Measurements from ENCODE around the gene CTNNA3.

The CTNNA3 gene

GRCh38 chr10:66916030-66916429 is 780.0 kb downstream of the CTNNA3 start:
- DNase-seq (ENCODE audit: low read depth): no peak
- TF ChIP-seq, protein P1, sequence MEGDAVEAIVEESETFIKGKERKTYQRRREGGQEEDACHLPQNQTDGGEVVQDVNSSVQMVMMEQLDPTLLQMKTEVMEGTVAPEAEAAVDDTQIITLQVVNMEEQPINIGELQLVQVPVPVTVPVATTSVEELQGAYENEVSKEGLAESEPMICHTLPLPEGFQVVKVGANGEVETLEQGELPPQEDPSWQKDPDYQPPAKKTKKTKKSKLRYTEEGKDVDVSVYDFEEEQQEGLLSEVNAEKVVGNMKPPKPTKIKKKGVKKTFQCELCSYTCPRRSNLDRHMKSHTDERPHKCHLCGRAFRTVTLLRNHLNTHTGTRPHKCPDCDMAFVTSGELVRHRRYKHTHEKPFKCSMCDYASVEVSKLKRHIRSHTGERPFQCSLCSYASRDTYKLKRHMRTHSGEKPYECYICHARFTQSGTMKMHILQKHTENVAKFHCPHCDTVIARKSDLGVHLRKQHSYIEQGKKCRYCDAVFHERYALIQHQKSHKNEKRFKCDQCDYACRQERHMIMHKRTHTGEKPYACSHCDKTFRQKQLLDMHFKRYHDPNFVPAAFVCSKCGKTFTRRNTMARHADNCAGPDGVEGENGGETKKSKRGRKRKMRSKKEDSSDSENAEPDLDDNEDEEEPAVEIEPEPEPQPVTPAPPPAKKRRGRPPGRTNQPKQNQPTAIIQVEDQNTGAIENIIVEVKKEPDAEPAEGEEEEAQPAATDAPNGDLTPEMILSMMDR (IDR thresholded peaks at IDR 0.05; ENCODE audit: control insufficient read depth, insufficient read depth, low read depth, low read length, missing control alignments): no peak

GRCh38 chr10:66910671-66911070 is 785.3 kb downstream of the CTNNA3 start:
- TF ChIP-seq, protein P1 (IDR thresholded peaks at IDR 0.05; ENCODE audit: control insufficient read depth, insufficient read depth, low read depth, low read length, missing control alignments): no peak
- no peak for DNase-seq (ENCODE audit: low read depth)
- H3K4me3 ChIP-seq (ENCODE audit: control insufficient read depth, low read depth, low read length): no peak overlapping the region

More at GRCh38 chr10:66916030-66916429, 780.0 kb downstream of the CTNNA3 start:
- H3K4me3 ChIP-seq (ENCODE audit: control insufficient read depth, low read depth, low read length): no peak overlapping the region

- no peak overlapping the region for H3K4me3 ChIP-seq (ENCODE audit: control insufficient read depth, low read depth, low read length)
- TF ChIP-seq, protein P1 (IDR thresholded peaks at IDR 0.05; ENCODE audit: control insufficient read depth, insufficient read depth, low read depth, low read length, missing control alignments): no peak
- no peak for DNase-seq (ENCODE audit: low read depth)
These were observed 803.1 kb downstream of the CTNNA3 start for GRCh38 chr10:66892871-66893270.

DNA sequence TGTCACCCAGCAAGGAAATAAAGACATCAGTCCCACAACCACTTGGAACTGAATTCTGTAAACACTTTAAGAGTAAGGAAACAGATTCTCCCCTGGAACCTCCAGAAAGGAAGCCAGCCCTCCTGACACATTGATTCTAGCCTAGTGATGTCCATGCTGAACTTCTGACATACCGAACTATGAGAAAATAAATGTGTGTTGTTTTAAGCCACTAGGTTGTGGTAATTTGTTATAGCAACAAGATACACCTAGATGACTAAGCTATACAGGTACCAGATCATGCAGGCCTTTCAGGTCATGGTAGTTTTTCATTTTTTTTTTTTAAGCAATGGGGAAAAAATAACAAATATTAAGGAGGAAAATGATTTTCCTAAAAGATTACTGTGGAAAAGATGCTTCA is 807.8 kb downstream of the CTNNA3 start:
- TF ChIP-seq, protein P1 (IDR thresholded peaks at IDR 0.05; ENCODE audit: control insufficient read depth, insufficient read depth, low read depth, low read length, missing control alignments): no peak
- H3K4me3 ChIP-seq (ENCODE audit: control insufficient read depth, low read depth, low read length): no peak overlapping the region
- DNase-seq (ENCODE audit: low read depth): no peak

DNA sequence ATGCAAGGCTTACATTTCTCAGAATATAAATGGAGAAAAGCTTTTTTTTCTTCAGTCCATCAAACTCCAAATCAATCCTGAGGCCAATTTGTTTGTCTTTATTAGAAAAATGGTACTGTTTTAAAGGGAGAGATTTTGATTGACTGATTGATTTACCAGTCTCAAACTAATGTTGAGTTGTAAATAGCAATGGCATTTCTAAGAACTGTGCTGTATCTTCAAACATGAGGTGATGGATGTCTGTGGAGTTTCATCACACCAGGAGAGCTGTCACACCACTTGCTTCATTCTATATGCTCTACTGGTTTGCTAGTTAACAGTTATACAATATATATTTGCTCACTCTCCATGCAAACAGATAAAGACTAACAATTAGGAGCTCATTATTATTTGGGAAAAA is 809.1 kb downstream of the CTNNA3 start:
- no peak overlapping the region for H3K4me3 ChIP-seq (ENCODE audit: control insufficient read depth, low read depth, low read length)
- DNase-seq (ENCODE audit: low read depth): no peak
- TF ChIP-seq, protein P1 (IDR thresholded peaks at IDR 0.05; ENCODE audit: control insufficient read depth, insufficient read depth, low read depth, low read length, missing control alignments): no peak

DNA sequence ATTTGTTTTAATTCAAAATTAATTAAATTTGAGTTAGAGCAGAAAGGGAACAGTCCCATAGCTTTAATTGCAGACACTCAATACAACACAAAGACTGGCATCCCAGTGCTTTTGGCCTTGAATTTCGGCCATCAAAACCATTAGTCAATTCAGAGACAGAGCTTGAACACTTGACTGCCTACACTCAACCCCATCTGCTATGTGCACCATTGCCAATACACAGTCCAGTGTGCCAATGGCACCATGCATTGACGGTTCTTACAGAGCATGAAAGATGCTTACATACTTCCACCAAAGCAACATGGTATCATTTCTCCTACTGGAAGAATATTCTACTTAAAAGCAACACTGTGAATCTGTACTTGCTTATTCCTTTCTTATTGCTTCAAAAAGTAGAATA is 813.7 kb downstream of the CTNNA3 start:
- no peak overlapping the region for H3K4me3 ChIP-seq (ENCODE audit: control insufficient read depth, low read depth, low read length)
- no peak for DNase-seq (ENCODE audit: low read depth)
- TF ChIP-seq, protein P1 (IDR thresholded peaks at IDR 0.05; ENCODE audit: control insufficient read depth, insufficient read depth, low read depth, low read length, missing control alignments): no peak

GRCh38 chr10:66881814-66882213 is 814.2 kb downstream of the CTNNA3 start:
- DNase-seq (ENCODE audit: low read depth): no peak
- no peak overlapping the region for H3K4me3 ChIP-seq (ENCODE audit: control insufficient read depth, low read depth, low read length)
- TF ChIP-seq, protein P1 (IDR thresholded peaks at IDR 0.05; ENCODE audit: control insufficient read depth, insufficient read depth, low read depth, low read length, missing control alignments): no peak
